BLaER1 (cell line): ENCODE measurements around the gene RNU6-8.

Source experiments
- H3K27ac ChIP-seq: shearing (Covaris generic); formaldehyde crosslinking; 2 replicates; pipeline ENCODE4 v1.8.1; 2022
- H3K27me3 ChIP-seq: shearing (Covaris generic); formaldehyde crosslinking; 2 replicates; pipeline ENCODE4 v1.8.1; 2022
- H3K36me3 ChIP-seq: shearing (Covaris generic); formaldehyde crosslinking; 2 replicates; pipeline ENCODE4 v1.8.1; 2022
- H3K4me1 ChIP-seq: shearing (Covaris generic); formaldehyde crosslinking; 2 replicates; pipeline ENCODE4 v1.8.1; 2022
- H3K4me2 ChIP-seq: shearing (Covaris generic); formaldehyde crosslinking; 2 replicates; pipeline ENCODE4 v1.8.1; 2022
- H3K4me3 ChIP-seq: shearing (Covaris generic); formaldehyde crosslinking; 2 replicates; pipeline ENCODE4 v1.8.1; 2022
- H3K9ac ChIP-seq: shearing (Covaris generic); formaldehyde crosslinking; 2 replicates; pipeline ENCODE4 v1.8.1; 2022
- H3K9me3 ChIP-seq: shearing (Covaris generic); formaldehyde crosslinking; 2 replicates; pipeline ENCODE4 v1.8.1; 2022
- H4K20me1 ChIP-seq: shearing (Covaris generic); formaldehyde crosslinking; 2 replicates; pipeline ENCODE4 v1.8.1; 2022
- Cebpa-rat ChIP-seq: shearing (Covaris generic); IDR thresholded peaks from 2 replicates; pipeline ENCODE4 v1.8.1; 2022

Gene RNU6-8

GRCh38 chr14:32195636-32196035, 7.4 kb downstream of the RNU6-8 start:
- no peak overlapping the region for H3K27ac ChIP-seq
- no peak overlapping the region for H3K9ac ChIP-seq
- no peaks in the 10 kb centered on the region for H4K20me1 ChIP-seq
- no peak for TF ChIP-seq Cebpa-rat
- peaks cover 6% of the 10 kb centered on the region for H3K4me1 ChIP-seq
- no peak overlapping the region for H3K4me3 ChIP-seq
- no peaks in the 10 kb centered on the region for H3K36me3 ChIP-seq
- no peaks in the 10 kb centered on the region for H3K9me3 ChIP-seq
- no peaks in the 10 kb centered on the region for H3K27me3 ChIP-seq
- no peak overlapping the region for H3K4me2 ChIP-seq

DNA sequence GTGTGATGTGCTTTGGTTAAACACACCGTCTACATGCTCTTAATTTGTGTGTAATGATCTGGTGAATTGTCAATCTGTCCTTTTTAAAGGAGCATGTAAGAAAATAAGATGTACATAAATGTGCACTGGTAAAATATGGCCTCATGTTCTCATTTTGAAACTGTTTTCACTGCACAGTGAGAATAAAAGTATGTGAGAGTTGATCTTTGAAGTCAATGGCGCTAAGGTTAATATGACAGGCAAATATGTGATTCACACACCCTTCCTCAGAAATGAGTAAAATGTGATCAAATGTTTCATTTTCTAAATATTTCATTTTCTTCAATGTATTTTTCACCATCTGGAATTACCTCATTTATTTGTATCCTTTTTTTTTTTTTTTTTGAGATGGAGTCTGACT, 9.5 kb downstream of the RNU6-8 start:
- H3K27me3 ChIP-seq = no peaks in the 10 kb centered on the region
- H4K20me1 ChIP-seq = no peaks in the 10 kb centered on the region
- H3K4me3 ChIP-seq = no peak overlapping the region
- H3K27ac ChIP-seq = no peak overlapping the region
- no peak overlapping the region for H3K9ac ChIP-seq
- no peak for TF ChIP-seq Cebpa-rat
- H3K4me1 ChIP-seq = no peaks in the 10 kb centered on the region
- no peak overlapping the region for H3K4me2 ChIP-seq
- no peaks in the 10 kb centered on the region for H3K9me3 ChIP-seq
- no peaks in the 10 kb centered on the region for H3K36me3 ChIP-seq

- TF ChIP-seq Cebpa-rat = no peak
- H3K27me3 ChIP-seq = no peaks in the 10 kb centered on the region
- H3K4me2 ChIP-seq = no peak overlapping the region
- H3K9ac ChIP-seq = no peak overlapping the region
- no peak overlapping the region for H3K4me3 ChIP-seq
- no peak overlapping the region for H3K27ac ChIP-seq
- no peaks in the 10 kb centered on the region for H3K4me1 ChIP-seq
- no peaks in the 10 kb centered on the region for H3K36me3 ChIP-seq
- no peaks in the 10 kb centered on the region for H4K20me1 ChIP-seq
- no peaks in the 10 kb centered on the region for H3K9me3 ChIP-seq
Observed at GRCh38 chr14:32192712-32193373, 10.2 kb downstream of the RNU6-8 start.

- peaks cover 6% of the 10 kb centered on the region for H3K9me3 ChIP-seq
- no peak overlapping the region for H3K4me2 ChIP-seq
- H3K27ac ChIP-seq = no peak overlapping the region
- H3K4me1 ChIP-seq = no peaks in the 10 kb centered on the region
- TF ChIP-seq Cebpa-rat = no peak
- no peak overlapping the region for H3K4me3 ChIP-seq
- H3K9ac ChIP-seq = no peak overlapping the region
- no peaks in the 10 kb centered on the region for H3K36me3 ChIP-seq
- H4K20me1 ChIP-seq = no peaks in the 10 kb centered on the region
- no peaks in the 10 kb centered on the region for H3K27me3 ChIP-seq
Observed at GRCh38 chr14:32190673-32191072, 12.4 kb downstream of the RNU6-8 start.

DNA sequence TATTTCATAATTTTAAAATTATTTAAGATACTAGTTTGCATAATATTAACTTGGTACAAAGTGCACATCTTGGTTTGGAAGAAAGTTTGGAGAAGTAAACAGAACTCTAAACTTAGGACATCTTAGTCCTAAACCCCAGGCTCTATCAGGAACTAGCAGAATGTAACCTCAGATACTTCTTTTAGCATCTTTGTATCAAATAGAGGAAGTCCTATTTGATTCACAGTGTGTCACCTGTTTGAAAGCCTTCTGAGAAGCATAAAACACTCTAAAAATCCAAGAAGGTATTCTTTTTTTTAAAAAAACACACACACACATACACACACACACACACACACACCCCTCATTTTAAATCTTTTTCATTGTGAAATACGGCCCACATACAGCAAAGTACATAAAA, 13.3 kb downstream of the RNU6-8 start:
- H3K27me3 ChIP-seq = no peaks in the 10 kb centered on the region
- H4K20me1 ChIP-seq = no peaks in the 10 kb centered on the region
- no peak for TF ChIP-seq Cebpa-rat
- no peak overlapping the region for H3K9ac ChIP-seq
- no peak overlapping the region for H3K4me2 ChIP-seq
- H3K4me3 ChIP-seq = no peak overlapping the region
- no peaks in the 10 kb centered on the region for H3K4me1 ChIP-seq
- peaks cover 15% of the 10 kb centered on the region for H3K9me3 ChIP-seq
- H3K27ac ChIP-seq = no peak overlapping the region
- H3K36me3 ChIP-seq = no peaks in the 10 kb centered on the region

DNA sequence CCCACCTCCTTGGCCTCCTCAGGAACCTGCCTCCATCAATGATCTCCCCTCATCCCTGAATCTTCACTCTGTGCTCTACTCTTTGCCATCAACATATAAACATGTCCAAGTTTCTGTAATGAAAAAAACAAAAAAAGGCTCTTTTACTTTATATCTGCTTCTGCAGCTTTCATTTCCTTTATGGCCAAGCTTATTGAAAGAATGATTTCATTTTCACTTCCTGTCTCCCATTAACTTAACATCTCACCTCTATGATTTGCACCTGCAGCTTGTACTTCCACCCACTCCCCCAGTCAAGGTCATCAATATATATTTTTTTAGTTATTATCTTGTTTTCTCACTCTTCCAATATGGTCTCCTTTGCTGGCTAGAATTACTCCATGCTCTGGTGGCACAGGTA, 16.8 kb downstream of the RNU6-8 start:
- Histone ChIP-seq H3K4me3 (no peak overlapping the region), H3K9me3 (peaks cover 19% of the 10 kb centered on the region), H3K4me2 (no peak overlapping the region), H3K9ac (no peak overlapping the region), H3K27me3 (no peaks in the 10 kb centered on the region), H3K4me1 (no peaks in the 10 kb centered on the region), H3K27ac (no peak overlapping the region), H3K36me3 (no peaks in the 10 kb centered on the region), H4K20me1 (no peaks in the 10 kb centered on the region)
- TF ChIP-seq Cebpa-rat = no peak

DNA sequence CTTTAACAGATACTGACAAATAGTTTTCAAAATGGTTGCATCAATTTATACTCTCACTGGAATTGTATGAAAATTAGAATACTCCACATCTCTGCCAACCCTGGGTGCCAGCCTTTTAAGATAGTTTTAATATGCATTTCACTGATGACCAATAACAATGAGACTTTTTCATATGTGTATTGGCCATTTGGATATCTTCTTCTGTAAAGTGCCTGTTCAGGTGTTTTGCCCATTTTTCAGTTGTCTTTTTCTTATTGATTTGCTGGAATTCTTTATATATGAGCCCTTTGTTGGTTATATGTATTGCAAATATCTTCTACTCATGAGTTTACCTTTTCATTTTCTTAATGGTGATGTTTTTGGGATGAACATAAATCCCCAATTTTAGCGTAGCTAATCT, 18.0 kb downstream of the RNU6-8 start:
- Histone ChIP-seq H3K36me3 (no peaks in the 10 kb centered on the region), H3K9ac (no peak overlapping the region), H4K20me1 (no peaks in the 10 kb centered on the region), H3K27ac (no peak overlapping the region), H3K4me1 (no peaks in the 10 kb centered on the region), H3K4me3 (no peak overlapping the region), H3K27me3 (no peaks in the 10 kb centered on the region), H3K4me2 (no peak overlapping the region), H3K9me3 (peaks cover 19% of the 10 kb centered on the region)
- no peak for TF ChIP-seq Cebpa-rat

- no peaks in the 10 kb centered on the region for H3K36me3 ChIP-seq
- H3K27ac ChIP-seq = no peak overlapping the region
- no peak overlapping the region for H3K4me3 ChIP-seq
- peaks cover 31% of the 10 kb centered on the region for H3K9me3 ChIP-seq
- no peak overlapping the region for H3K4me2 ChIP-seq
- H3K9ac ChIP-seq = no peak overlapping the region
- no peak for TF ChIP-seq Cebpa-rat
- no peaks in the 10 kb centered on the region for H3K27me3 ChIP-seq
- no peaks in the 10 kb centered on the region for H4K20me1 ChIP-seq
- H3K4me1 ChIP-seq = no peaks in the 10 kb centered on the region
Observed at GRCh38 chr14:32183151-32184058, 19.7 kb downstream of the RNU6-8 start.

GRCh38 chr14:32171469-32171868, 31.6 kb downstream of the RNU6-8 start:
- no peaks in the 10 kb centered on the region for H3K27me3 ChIP-seq
- H3K4me2 ChIP-seq = no peak overlapping the region
- H3K36me3 ChIP-seq = no peaks in the 10 kb centered on the region
- no peak overlapping the region for H3K4me3 ChIP-seq
- H4K20me1 ChIP-seq = no peaks in the 10 kb centered on the region
- H3K9ac ChIP-seq = no peak overlapping the region
- H3K9me3 ChIP-seq = no peaks in the 10 kb centered on the region
- H3K27ac ChIP-seq = no peak overlapping the region
- no peaks in the 10 kb centered on the region for H3K4me1 ChIP-seq
- TF ChIP-seq Cebpa-rat = no peak

GRCh38 chr14:32169191-32169590, 33.9 kb downstream of the RNU6-8 start:
- Histone ChIP-seq H3K9me3 (no peaks in the 10 kb centered on the region), H3K9ac (no peak overlapping the region), H3K4me2 (no peak overlapping the region), H3K27me3 (no peaks in the 10 kb centered on the region), H4K20me1 (no peaks in the 10 kb centered on the region), H3K4me3 (no peak overlapping the region), H3K4me1 (no peaks in the 10 kb centered on the region), H3K36me3 (no peaks in the 10 kb centered on the region), H3K27ac (no peak overlapping the region)
- TF ChIP-seq Cebpa-rat = no peak
